T-helper 17 cell (primary cell): Measurements from ENCODE around the gene COQ5. TPM values are rescaled to one million over a fixed set of nuclear protein-coding genes. Genes with fewer than 3 reads are reported as not detected.
"Not testable (repeated sequence)": the region's sequence is repeated elsewhere in the genome, so short reads cannot be mapped to it uniquely, and the experiment has no call there.

Source experiments
- ATAC-seq: fragments of 150-1000 bp; cut with Tn5 transposase; 2 replicates; pipeline ENCODE4 v1.10.0; 2021; ENCODE audit warnings: mild to moderate bottlenecking, moderate library complexity
- DNase-seq, 3 donors: peaks; one replicate each; pipeline versions ENCODE4 v3.0.0 to v3.0.0-alpha.2; 2020 to 2021
- H3K9me3 ChIP-seq: one replicate; pipeline ENCODE4 v1.7.0; 2013; ENCODE audit warnings: low read length, mild to moderate bottlenecking; ENCODE audit not compliant: control insufficient read depth, poor library complexity, severe bottlenecking
- H3K27ac Mint-ChIP-seq: one replicate; pipeline ENCODE4 v1.8.0; 2022; ENCODE audit warnings: mild to moderate bottlenecking, moderate library complexity, mixed read lengths
- H3K27me3 Mint-ChIP-seq: one replicate; pipeline ENCODE4 v1.8.0; 2022; ENCODE audit warnings: mixed read lengths
- H3K36me3 Mint-ChIP-seq: one replicate; pipeline ENCODE4 v1.8.0; 2022; ENCODE audit warnings: low read depth, mixed read lengths
- H3K4me1 Mint-ChIP-seq: one replicate; pipeline ENCODE4 v1.8.0; 2022; ENCODE audit warnings: mild to moderate bottlenecking, mixed read lengths
- H3K4me3 Mint-ChIP-seq: one replicate; pipeline ENCODE4 v1.8.0; 2022; ENCODE audit warnings: mild to moderate bottlenecking, moderate library complexity, mixed read lengths
- total RNA-seq, 4 donors: library from RNA in 2 of 4; stranded (reverse) in 2 of 4; gene quantifications; one replicate each; pipeline ENCODE4 v1.2.3 and lab custom pipeline; 2022 to 2026

Gene COQ5
- total RNA-seq, 2 donors from 2014 or later = 11.7 to 11.8 TPM

GRCh38 chr12:120538281-120539156, 9.6 kb upstream of the COQ5 start:
- peak overlapping the region; percentile 98 for H3K4me3 Mint-ChIP-seq
- peaks cover 56% of the 10 kb centered on the region for H3K4me1 Mint-ChIP-seq
- no peaks in the 10 kb centered on the region for H3K9me3 ChIP-seq
- peaks cover 2% of the 10 kb centered on the region for H3K36me3 Mint-ChIP-seq
- peak overlapping the region; percentile 97 for H3K27ac Mint-ChIP-seq
- no peak for ATAC-seq
- no peaks in the 10 kb centered on the region for H3K27me3 Mint-ChIP-seq
- DNase-seq = no peak

GRCh38 chr12:120537856-120538220, 8.9 kb upstream of the COQ5 start:
- peaks cover 2% of the 10 kb centered on the region for H3K36me3 Mint-ChIP-seq

GRCh38 chr12:120536064-120536791, 7.3 kb upstream of the COQ5 start:
- peak overlapping the region; percentile 97 for H3K27ac Mint-ChIP-seq
- DNase-seq (no peak), ATAC-seq (peak; percentile 39)
- H3K27me3 Mint-ChIP-seq = no peaks in the 10 kb centered on the region
- H3K4me3 Mint-ChIP-seq = peak overlapping the region; percentile 98
- no peaks in the 10 kb centered on the region for H3K9me3 ChIP-seq
- H3K36me3 Mint-ChIP-seq = peaks cover 2% of the 10 kb centered on the region
- H3K4me1 Mint-ChIP-seq = peaks cover 48% of the 10 kb centered on the region

More at GRCh38 chr12:120537856-120538220, 8.9 kb upstream of the COQ5 start:
- H3K9me3 ChIP-seq = no peaks in the 10 kb centered on the region
- ATAC-seq = no peak
- Mint-ChIP-seq H3K4me1 (peaks cover 55% of the 10 kb centered on the region), H3K27ac (peak overlapping the region; percentile 97), H3K4me3 (peak overlapping the region; percentile 98), H3K27me3 (no peaks in the 10 kb centered on the region)
- no peak for DNase-seq

GRCh38 chr12:120534703-120535655, 6.0 kb upstream of the COQ5 start:
- peaks cover 40% of the 10 kb centered on the region for H3K4me1 Mint-ChIP-seq
- H3K27ac Mint-ChIP-seq = peak overlapping the region; percentile 97
- peak; percentile 64 for ATAC-seq
- no peaks in the 10 kb centered on the region for H3K9me3 ChIP-seq
- H3K36me3 Mint-ChIP-seq = peaks cover 2% of the 10 kb centered on the region
- peak overlapping the region; percentile 98 for H3K4me3 Mint-ChIP-seq
- peak; percentile 27 to 37 (median 35) for DNase-seq
- H3K27me3 Mint-ChIP-seq = no peaks in the 10 kb centered on the region

- ATAC-seq = peak; percentile 74
- peaks cover 2% of the 10 kb centered on the region for H3K36me3 Mint-ChIP-seq
- H3K4me1 Mint-ChIP-seq = peaks cover 40% of the 10 kb centered on the region
Measured at GRCh38 chr12:120534203-120534702, 5.3 kb upstream of the COQ5 start, which contains the start of gene RNF10. RNF10 (plus strand) TSS chr12:120534356; CDS start chr12:120534812, 456 bp downstream.

GRCh38 chr12:120532701-120533238, 3.8 kb upstream of the COQ5 start:
- Mint-ChIP-seq H3K36me3 (peaks cover 4% of the 10 kb centered on the region), H3K27ac (no peak overlapping the region), H3K4me3 (no peak overlapping the region), H3K27me3 (no peaks in the 10 kb centered on the region), H3K4me1 (peaks cover 33% of the 10 kb centered on the region)
- no peak for ATAC-seq
- no peak for DNase-seq
- H3K9me3 ChIP-seq = no peaks in the 10 kb centered on the region

More at GRCh38 chr12:120534203-120534702, 5.3 kb upstream of the COQ5 start, which contains the start of gene RNF10:
- Mint-ChIP-seq H3K27ac (peak within 1 kb of the TSS; percentile 97), H3K27me3 (no peaks in the 10 kb centered on the region), H3K4me3 (peak within 1 kb of the TSS; percentile 98)
- DNase-seq = peak; percentile 56 to 60 (median 56)
- no peaks in the 10 kb centered on the region for H3K9me3 ChIP-seq

GRCh38 chr12:120530418-120530761, 1.4 kb upstream of the COQ5 start:
- H3K27me3 Mint-ChIP-seq, H3K9me3 ChIP-seq, ATAC-seq, DNase-seq, H3K36me3 Mint-ChIP-seq: not testable (repeated sequence)
- Mint-ChIP-seq H3K4me1 (peaks cover 21% of the 10 kb centered on the region), H3K4me3 (peak overlapping the region; percentile 100), H3K27ac (peak overlapping the region; percentile 99)

- Mint-ChIP-seq H3K27me3 (no peaks in the 10 kb centered on the region), H3K4me3 (peak overlapping the region; percentile 100), H3K27ac (peak overlapping the region; percentile 99), H3K4me1 (peaks cover 18% of the 10 kb centered on the region), H3K36me3 (peaks cover 4% of the 10 kb centered on the region)
- ATAC-seq = no peak
- DNase-seq = no peak
- no peaks in the 10 kb centered on the region for H3K9me3 ChIP-seq
Measured at GRCh38 chr12:120529641-120530417, 871 bp upstream of the COQ5 start.

- H3K9me3 ChIP-seq = no peaks in the 10 kb centered on the region
- DNase-seq (no peak), ATAC-seq (no peak)
- H3K4me3 Mint-ChIP-seq = no peak overlapping the region
- peaks cover 4% of the 10 kb centered on the region for H3K4me1 Mint-ChIP-seq
- no peaks in the 10 kb centered on the region for H3K36me3 Mint-ChIP-seq
- H3K27me3 Mint-ChIP-seq = no peaks in the 10 kb centered on the region
- no peak overlapping the region for H3K27ac Mint-ChIP-seq
Measured at GRCh38 chr12:120522568-120522967, 6.4 kb downstream of the COQ5 start.

- not testable (repeated sequence) for H3K9me3 ChIP-seq, H3K27me3 Mint-ChIP-seq, H3K4me1 Mint-ChIP-seq, DNase-seq, H3K27ac Mint-ChIP-seq, H3K4me3 Mint-ChIP-seq, ATAC-seq, H3K36me3 Mint-ChIP-seq
Measured at GRCh38 chr12:120519324-120519723, 9.6 kb downstream of the COQ5 start.

GRCh38 chr12:120515496-120515895, 13.5 kb downstream of the COQ5 start:
- no peak for ATAC-seq
- DNase-seq = no peak
- peaks cover 2% of the 10 kb centered on the region for H3K36me3 Mint-ChIP-seq
- H3K4me1 Mint-ChIP-seq = no peaks in the 10 kb centered on the region
- H3K27ac Mint-ChIP-seq = no peak overlapping the region
- no peaks in the 10 kb centered on the region for H3K9me3 ChIP-seq
- H3K27me3 Mint-ChIP-seq = no peaks in the 10 kb centered on the region
- H3K4me3 Mint-ChIP-seq = no peak overlapping the region

GRCh38 chr12:120514002-120514401, 15.0 kb downstream of the COQ5 start:
- H3K27me3 Mint-ChIP-seq = no peaks in the 10 kb centered on the region
- peaks cover 2% of the 10 kb centered on the region for H3K4me1 Mint-ChIP-seq

More at GRCh38 chr12:120514002-120514401, 15.0 kb downstream of the COQ5 start:
- H3K27ac Mint-ChIP-seq = no peak overlapping the region
- no peak for ATAC-seq
- no peak for DNase-seq
- H3K36me3 Mint-ChIP-seq = peaks cover 2% of the 10 kb centered on the region
- H3K4me3 Mint-ChIP-seq = peak overlapping the region; percentile 2
- no peaks in the 10 kb centered on the region for H3K9me3 ChIP-seq
